Lung (tissue), 12 donors: ENCODE measurements around the gene KLK5. TPM values are rescaled to one million over a fixed set of nuclear protein-coding genes. Genes with fewer than 3 reads are reported as not detected.
"Not testable (repeated sequence)": the region's sequence is repeated elsewhere in the genome, so short reads cannot be mapped to it uniquely, and the experiment has no call there.

Source experiments
- ATAC-seq: fragments of 200-7000 bp; cut with Tn5 transposase; one replicate; pipeline ENCODE4 v1.9.1; 2020; ENCODE audit warnings: moderate number of reproducible peaks; ENCODE audit not compliant: insufficient read depth, low FRiP score
- DNase-seq, 3 donors: peaks; one replicate each; pipeline ENCODE4 v3.0.0-alpha.2; 2013 to 2017
- H3K27ac ChIP-seq, 2 donors: one replicate each; pipeline ENCODE4 v1.5.1; 2013; ENCODE audit warnings: mild to moderate bottlenecking in 2 of 2, moderate library complexity in 2 of 2, control low read depth in 1 of 2, inconsistent platforms in 1 of 2, low read depth in 1 of 2, low read length in 1 of 2
- H3K27me3 ChIP-seq, 3 donors: one replicate each; pipeline ENCODE4 v1.5.1; 2013; ENCODE audit warnings: low read length in 2 of 3; ENCODE audit not compliant: control insufficient read depth in 3 of 3, insufficient read depth in 3 of 3
- H3K36me3 ChIP-seq, 4 donors: one replicate each; pipeline ENCODE4 v1.5.1; 2013; ENCODE audit warnings: low read length in 4 of 4, mild to moderate bottlenecking in 1 of 4, moderate library complexity in 1 of 4; ENCODE audit not compliant: control insufficient read depth in 4 of 4, insufficient read depth in 4 of 4
- H3K4me1 ChIP-seq, 5 donors: one replicate each; pipeline ENCODE4 v1.5.1; 2013; ENCODE audit warnings: low read length in 5 of 5, mild to moderate bottlenecking in 2 of 5, moderate library complexity in 1 of 5; ENCODE audit not compliant: control insufficient read depth in 5 of 5, insufficient read depth in 5 of 5
- H3K4me3 ChIP-seq: one replicate; pipeline ENCODE4 v1.5.1; 2013; ENCODE audit warnings: mild to moderate bottlenecking, control low read depth, moderate library complexity
- H3K9ac ChIP-seq, 2 donors: one replicate each; pipeline ENCODE4 v1.5.1; 2013; ENCODE audit warnings: low read length in 2 of 2, control low read depth in 1 of 2; ENCODE audit not compliant: insufficient read depth in 1 of 2
- H3K9me3 ChIP-seq, 4 donors: one replicate each; pipeline ENCODE4 v1.5.1; 2013; ENCODE audit warnings: low read length in 3 of 4, mild to moderate bottlenecking in 1 of 4, moderate library complexity in 1 of 4; ENCODE audit not compliant: control insufficient read depth in 4 of 4, insufficient read depth in 3 of 4
- WGBS, 2 donors: extraction: QIAGEN DNeasy Blood & Tissue Kit; methylation state at CpG; one replicate each; pipeline ENCODE4 v1.1.7; 2013; 5-methylcytosine and 5-hydroxymethylcytosine counted together
- polyA plus RNA-seq, 2 donors: library from polyadenylated mRNA; stranded (reverse); fragments of 200-250 nt; gene quantifications; one replicate each; pipeline ENCODE4 v1.2.1, GENCODE V29; 2013
- total RNA-seq, 2 donors: library from RNA; depleted of rRNA in 1 of 2; stranded (reverse); fragments of >200 nt in 1 of 2; gene quantifications; one replicate each; pipeline ENCODE4 v1.2.1, GENCODE V29; 2014 to 2021
- TF ChIP-seq, protein P1 (sequence below): IDR thresholded peaks from 2 replicates; pipeline ENCODE4 v1.5.1; 2012; ENCODE audit warnings: mild to moderate bottlenecking; ENCODE audit errors: control extremely low read depth, extremely low read depth
- donor health status: control.
- donor health status: control.
- donor health status: Bipolar disorder and iron deficiency.
- donor health status: healthy.
- donor health status: DM: yes; HTN: yes; CAD: no.

KLK5 gene
- total and polyA plus RNA-seq, 4 donors: 0.06 to 0.60 TPM; not detected in 2

GRCh38 chr19:50974702-50975556 lies 22.1 kb upstream of the KLK5 start:
- Histone ChIP-seq H3K4me3 (no peak overlapping the region), H3K27me3 (peaks cover 0 to 2% (median 0%) of the 10 kb centered on the region in 3 donors), H3K36me3 (no peaks in the 10 kb centered on the region), H3K27ac (no peak overlapping the region), H3K9me3 (no peaks in the 10 kb centered on the region), H3K4me1 (peaks cover 0 to 3% (median 0%) of the 10 kb centered on the region in 5 donors), H3K9ac (no peak overlapping the region)
- ATAC-seq (no peak), DNase-seq (peak; percentile 8 to 30 (median 17))
- TF ChIP-seq, protein P1, sequence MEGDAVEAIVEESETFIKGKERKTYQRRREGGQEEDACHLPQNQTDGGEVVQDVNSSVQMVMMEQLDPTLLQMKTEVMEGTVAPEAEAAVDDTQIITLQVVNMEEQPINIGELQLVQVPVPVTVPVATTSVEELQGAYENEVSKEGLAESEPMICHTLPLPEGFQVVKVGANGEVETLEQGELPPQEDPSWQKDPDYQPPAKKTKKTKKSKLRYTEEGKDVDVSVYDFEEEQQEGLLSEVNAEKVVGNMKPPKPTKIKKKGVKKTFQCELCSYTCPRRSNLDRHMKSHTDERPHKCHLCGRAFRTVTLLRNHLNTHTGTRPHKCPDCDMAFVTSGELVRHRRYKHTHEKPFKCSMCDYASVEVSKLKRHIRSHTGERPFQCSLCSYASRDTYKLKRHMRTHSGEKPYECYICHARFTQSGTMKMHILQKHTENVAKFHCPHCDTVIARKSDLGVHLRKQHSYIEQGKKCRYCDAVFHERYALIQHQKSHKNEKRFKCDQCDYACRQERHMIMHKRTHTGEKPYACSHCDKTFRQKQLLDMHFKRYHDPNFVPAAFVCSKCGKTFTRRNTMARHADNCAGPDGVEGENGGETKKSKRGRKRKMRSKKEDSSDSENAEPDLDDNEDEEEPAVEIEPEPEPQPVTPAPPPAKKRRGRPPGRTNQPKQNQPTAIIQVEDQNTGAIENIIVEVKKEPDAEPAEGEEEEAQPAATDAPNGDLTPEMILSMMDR: no peak
- WGBS, 2 donors: 47 to 63% methylated on average over 4 to 9 of the region's 9 CpGs

DNA sequence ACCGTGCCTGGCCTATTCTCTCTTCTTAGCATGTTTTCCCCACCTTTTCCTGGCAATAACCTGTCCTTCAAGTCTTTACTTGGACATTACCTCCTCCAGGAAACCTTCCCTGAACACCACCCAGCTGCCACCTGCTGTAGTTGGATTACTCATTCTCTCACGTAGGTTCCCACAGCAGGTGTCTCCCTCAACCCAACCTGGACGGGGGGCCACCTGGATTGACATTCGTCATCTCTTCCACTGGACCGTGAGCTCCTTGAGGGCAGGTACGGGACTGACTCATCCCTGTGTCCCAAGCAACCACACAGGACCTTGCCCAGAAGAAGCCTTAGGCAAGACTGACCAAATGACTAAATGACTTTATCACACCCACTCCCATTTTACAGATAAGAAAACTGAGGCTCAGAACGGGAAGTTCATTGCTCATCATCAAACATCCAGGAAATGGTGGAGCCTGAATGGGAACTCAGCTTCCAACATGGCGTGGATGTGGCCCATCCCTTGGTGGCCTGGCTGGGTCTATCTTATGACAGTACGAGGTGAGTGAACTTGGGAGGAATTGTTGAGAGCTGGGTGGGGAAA lies 20.0 kb upstream of the KLK5 start:
- peaks cover 0 to 3% (median 0%) of the 10 kb centered on the region in 5 donors for H3K4me1 ChIP-seq
- TF ChIP-seq, protein P1: no peak
- WGBS, 2 donors: 75 to 78% methylated on average over 9 of the region's 9 CpGs
- no peak overlapping the region for H3K27ac ChIP-seq
- no peak overlapping the region for H3K4me3 ChIP-seq
- ATAC-seq (no peak), DNase-seq (no peak)
- no peaks in the 10 kb centered on the region for H3K27me3 ChIP-seq
- H3K9ac ChIP-seq: no peak overlapping the region
- H3K9me3 ChIP-seq: no peaks in the 10 kb centered on the region
- H3K36me3 ChIP-seq: no peaks in the 10 kb centered on the region

DNA sequence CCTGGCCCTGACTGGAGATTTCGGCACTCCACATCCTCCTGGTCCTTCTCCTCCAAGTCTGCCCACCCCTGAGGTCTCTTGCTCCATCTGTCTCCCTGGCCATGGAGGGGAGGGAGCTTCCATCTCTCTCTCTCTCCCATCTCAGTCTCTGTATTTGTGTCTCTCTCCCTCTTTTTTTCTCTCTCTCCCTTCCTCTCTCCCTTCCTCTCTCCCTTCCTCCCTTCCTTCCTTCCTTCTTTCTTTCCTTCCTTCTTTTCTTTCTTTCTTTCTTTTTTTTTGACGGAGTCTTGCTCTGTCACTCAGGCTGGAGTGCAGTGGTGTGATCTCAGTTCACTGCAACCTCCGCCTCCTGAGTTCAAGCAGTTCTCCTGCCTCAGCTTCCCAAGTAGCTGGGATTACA lies 17.0 kb upstream of the KLK5 start:
- not testable (repeated sequence) for H3K4me1 ChIP-seq, H3K27me3 ChIP-seq, ATAC-seq, H3K4me3 ChIP-seq, H3K9me3 ChIP-seq, H3K9ac ChIP-seq, H3K27ac ChIP-seq, H3K36me3 ChIP-seq, DNase-seq
- WGBS, 2 donors: 70 to 76% methylated on average over 3 of the region's 3 CpGs

DNA sequence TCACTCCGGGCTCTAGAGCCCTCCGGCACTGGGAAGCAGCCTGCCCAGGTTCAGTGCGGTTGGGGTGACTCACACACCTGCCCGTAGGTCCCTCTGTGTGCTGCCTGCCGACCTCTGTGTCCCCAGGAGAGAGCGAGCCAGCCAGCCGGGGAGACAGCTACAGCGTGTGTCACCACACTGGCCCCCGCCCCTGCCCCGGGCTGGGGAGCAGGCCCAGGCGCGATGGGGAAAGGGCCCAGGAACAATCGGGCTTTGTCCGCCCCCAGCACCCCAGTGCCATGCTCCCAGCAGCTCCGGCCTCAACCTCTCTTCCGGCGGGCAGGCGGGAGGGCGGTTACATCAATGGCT lies 16.5 kb upstream of the KLK5 start, which contains the start of gene KLK6:
Gene KLK6, minus strand, starts transcription at position 179 of the 348 bp plus-strand sequence. CDS start 1,487 bp downstream, outside the sequence.
- Histone ChIP-seq H3K27ac (no peak within 1 kb of the TSS), H3K4me3 (no peak within 1 kb of the TSS), H3K9ac (no peak within 1 kb of the TSS), H3K4me1 (no peaks in the 10 kb centered on the region), H3K27me3 (no peaks in the 10 kb centered on the region), H3K9me3 (no peaks in the 10 kb centered on the region), H3K36me3 (no peaks in the 10 kb centered on the region)
- ATAC-seq (no peak), DNase-seq (no peak)
- TF ChIP-seq, protein P1: no peak
- WGBS, 2 donors: 73 to 85% methylated on average over 19 of the region's 19 CpGs
